HepG2 (cell line): Measurements from ENCODE around the gene SSBP2. TPM values are rescaled to one million over a fixed set of nuclear protein-coding genes. Genes with fewer than 3 reads are reported as not detected.

Experiments
- AHDC1 ChIP-seq: sonication (generic); formaldehyde crosslinking; IDR thresholded peaks from 2 replicates; pipeline ENCODE4 v1.5.1; 2020; ENCODE audit warnings: mild to moderate bottlenecking, missing genetic modification reagents, borderline replicate concordance
- AHR ChIP-seq: IDR thresholded peaks from 2 replicates; pipeline ENCODE4 v1.6.1; 2018; ENCODE audit warnings: missing genetic modification reagents, missing compliant biosample characterization
- ARID4A ChIP-seq: sonication (generic); formaldehyde crosslinking; IDR thresholded peaks from 2 replicates; pipeline ENCODE4 v1.5.0; 2020; ENCODE audit warnings: mild to moderate bottlenecking, missing genetic modification reagents, borderline replicate concordance
- ATAD3A ChIP-seq: sonication (generic); formaldehyde crosslinking; IDR thresholded peaks from 2 replicates; pipeline ENCODE4 v1.4.0; 2020; ENCODE audit warnings: missing genetic modification reagents
- BRCA1 ChIP-seq: sonication (generic); formaldehyde crosslinking; IDR thresholded peaks from 2 replicates; pipeline ENCODE4 v1.4.0; 2020; ENCODE audit warnings: missing genetic modification reagents
- HMGXB4 ChIP-seq, 2 experiments: sonication (generic) in 1 of 2; formaldehyde crosslinking in 1 of 2; IDR thresholded peaks; 2 replicates each; pipeline versions ENCODE4 v1.4.0 to v1.6.1; 2018 to 2020; ENCODE audit warnings: missing genetic modification reagents in 2 of 2, borderline replicate concordance in 1 of 2, low read depth in 1 of 2, mild to moderate bottlenecking in 1 of 2, missing biosample characterization in 1 of 2
- KLF6 ChIP-seq: IDR thresholded peaks from 2 replicates; pipeline ENCODE4 v1.8.0; 2016; ENCODE audit warnings: missing biosample characterization, missing genetic modification reagents
- POLR2AphosphoS2 ChIP-seq: IDR thresholded peaks from 2 replicates; pipeline ENCODE4 v1.6.1; 2011; ENCODE audit warnings: low read depth, low read length, improper control_type of control experiment
- RAD21 ChIP-seq: fragments of 450-650 bp; formaldehyde crosslinking; IDR thresholded peaks from 2 replicates; pipeline ENCODE4 v1.5.0; 2020; ENCODE audit warnings: mild to moderate bottlenecking
- SAP130 ChIP-seq: IDR thresholded peaks from 2 replicates; pipeline ENCODE4 v1.6.1; 2016; ENCODE audit warnings: low read depth
- SOX13 ChIP-seq, 3 experiments: fragments of 450-650 bp in 1 of 3; sonication (generic) in 1 of 3; formaldehyde crosslinking in 1 of 3; IDR thresholded peaks in 2 of 3; conservative IDR thresholded peaks in 1 of 3; 2 replicates each; pipeline versions ENCODE4 v1.5.0 to v1.6.1; 2016 to 2020; ENCODE audit warnings: antibody characterized with exemption in 1 of 3, mild to moderate bottlenecking in 1 of 3, missing compliant biosample characterization in 1 of 3, missing genetic modification reagents in 1 of 3, moderate library complexity in 1 of 3
- TRAFD1 ChIP-seq: sonication (generic); formaldehyde crosslinking; IDR thresholded peaks from 2 replicates; pipeline ENCODE4 v1.5.1; 2020; ENCODE audit warnings: missing genetic modification reagents, mild to moderate bottlenecking, borderline replicate concordance
- ZFP36L2 ChIP-seq: sonication (generic); formaldehyde crosslinking; IDR thresholded peaks from 2 replicates; pipeline ENCODE4 v1.4.0; 2020; ENCODE audit warnings: missing genetic modification reagents
- ZMAT3 ChIP-seq: sonication (generic); formaldehyde crosslinking; conservative IDR thresholded peaks from 2 replicates; pipeline ENCODE4 v1.7.0; 2021; ENCODE audit warnings: missing genetic modification reagents
- ZNF792 ChIP-seq: IDR thresholded peaks from 2 replicates; pipeline ENCODE4 v1.6.1; 2016
- polyA plus RNA-seq, 8 experiments: library from polyadenylated mRNA; depleted of rRNA in 3 of 8; stranded (reverse) in 7 of 8; unstranded in 1 of 8; fragments of >200 nt; fragmentation: Illumina TruSeq in 4 of 8; extraction: Trizol in 4 of 8; gene quantifications; 2 replicates each; pipeline versions ENCODE4 v1.2.1 to v1.2.3, GENCODE V29; 2011 to 2016; ENCODE audit warnings: low read depth in 4 of 8, missing spikeins in 1 of 8, mixed read lengths in 1 of 8; ENCODE audit not compliant: insufficient read depth in 1 of 8
- total RNA-seq, 5 experiments: library from RNA; depleted of rRNA; stranded (reverse); fragments of >200 nt; fragmentation: Illumina TruSeq; extraction: Trizol; gene quantifications; 2 replicates each; pipeline ENCODE4 v1.2.3, GENCODE V29; 2016; ENCODE audit warnings: low read depth in 1 of 5
- TF ChIP-seq, protein P1 (sequence below): sonication (generic); formaldehyde crosslinking; IDR thresholded peaks from 2 replicates; pipeline ENCODE4 v1.4.0; 2020; ENCODE audit warnings: mild to moderate bottlenecking, missing genetic modification reagents

SSBP2 gene
- total and polyA plus RNA-seq, 2 of the 13 experiments (the other 11 are each of a cell fraction or from before 2014, with no cell fraction given): 0.16 TPM; not detected in 1

- TF ChIP-seq AHDC1: peak; percentile 78; the same call in 1 of the 2 replicates
- no peak for TF ChIP-seq HMGXB4 (CRISPR knock-in tag; IDR thresholded peaks at IDR 0.05; ENCODE audit: borderline replicate concordance in 1 of 2, low read depth in 1 of 2)
- no peak for TF ChIP-seq SOX13 (IDR thresholded peaks at IDR 0.05)
- peak in 1 of 2 experiments; percentile 92; a peak in 2 of 4 replicates for TF ChIP-seq SOX13 (CRISPR knock-in tag; conservative IDR thresholded peaks at IDR 0.05 in 1 of 2, IDR thresholded peaks at IDR 0.05 in 1 of 2)
- TF ChIP-seq ZMAT3: no peak
- no peak for TF ChIP-seq ARID4A
- no peak for TF ChIP-seq RAD21
- TF ChIP-seq, protein P1, sequence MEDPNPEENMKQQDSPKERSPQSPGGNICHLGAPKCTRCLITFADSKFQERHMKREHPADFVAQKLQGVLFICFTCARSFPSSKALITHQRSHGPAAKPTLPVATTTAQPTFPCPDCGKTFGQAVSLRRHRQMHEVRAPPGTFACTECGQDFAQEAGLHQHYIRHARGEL (CRISPR knock-in tag): no peak
- TF ChIP-seq POLR2AphosphoS2: no peak
- no peak for TF ChIP-seq BRCA1 (CRISPR knock-in tag)
- TF ChIP-seq TRAFD1: no peak
- no peak for TF ChIP-seq AHR (CRISPR knock-in tag)
- TF ChIP-seq ZNF792 (CRISPR knock-in tag): no peak; the same call in 1 of the 2 replicates
- TF ChIP-seq SAP130: peak; percentile 44; the same call in 1 of the 2 replicates
- no peak for TF ChIP-seq ZFP36L2 (CRISPR knock-in tag)
- no peak for TF ChIP-seq ATAD3A (CRISPR knock-in tag)
- no peak for TF ChIP-seq KLF6 (CRISPR knock-in tag)
Measured at GRCh38 chr5:81450940-81451339, 300.0 kb downstream of the SSBP2 start (continued).
